HCT116 (cell line): ENCODE results near the gene ZNF483. TPM values are rescaled to one million over a fixed set of nuclear protein-coding genes. Genes with fewer than 3 reads are reported as not detected.
A peak's percentile ranks its signal among the peaks of the same experiment; 100 is the strongest.

ENCODE experiments used
- ATAC-seq: fragments of 200-7000 bp; cut with Tn5 transposase; 2 replicates; pipeline ENCODE4 v1.9.1; 2020; ENCODE audit warnings: mild to moderate bottlenecking, moderate library complexity
- BruUV-seq: library from RNA; stranded (reverse); fragments of 400-500 nt; replicated peaks from 2 replicates; lab custom pipeline; 2021; lab: Mats Ljungman, UMichigan
- CTCF ChIA-PET: fragments of 300-600 bp; sonication (Branson Sonifier 250); formaldehyde crosslinking; loops from one replicate; lab custom pipeline; 2021; ENCODE audit warnings: antibody characterized with exemption; lab: Charles Lee
- POLR2A ChIA-PET: fragments of 300-600, 350-600 bp; sonication (Branson Sonifier 250); formaldehyde crosslinking; loops from one replicate; lab custom pipeline; 2021; ENCODE audit warnings: antibody characterized with exemption; lab: Charles Lee
- RAD21 ChIA-PET, 2 experiments: fragments of 300-600 bp; sonication (Branson Sonifier 250); formaldehyde crosslinking; loops; one replicate each; lab custom pipeline; 2023; ENCODE audit warnings: low total read pairs in 2 of 2; ENCODE audit not compliant: uncharacterized antibody in 2 of 2, unreplicated experiment in 2 of 2, low non-redundant PET in 1 of 2; lab: Charles Lee
- DNase-seq: peaks from one replicate; pipeline ENCODE4 v3.0.0-alpha.2; 2010; ENCODE audit warnings: low read depth, low spot score
- H2AFZ ChIP-seq: fragments of 200-600 bp; shearing (Covaris generic), sonication (generic); 2 replicates; pipeline ENCODE4 v1.6.1; 2017; ENCODE audit warnings: low read depth, mixed run types, mixed read lengths, antibody characterized with exemption, low read length; ENCODE audit not compliant: poor library complexity, severe bottlenecking
- H3K27ac ChIP-seq: 2 replicates; pipeline ENCODE4 v1.5.1; 2012; ENCODE audit warnings: low read depth, low read length
- H3K27me3 ChIP-seq: fragments of 200-600 bp; sonication (generic); 2 replicates; pipeline ENCODE4 v1.6.1; 2016; ENCODE audit warnings: mixed run types, low read length, mixed read lengths; ENCODE audit not compliant: insufficient read depth
- H3K36me3 ChIP-seq, 2 experiments: fragments of 200-500 bp in 1 of 2; fragments of 200-600 bp in 1 of 2; sonication (Bioruptor generic) in 1 of 2; sonication (generic) in 1 of 2; 2 replicates each; pipeline versions ENCODE4 v1.5.1 to v1.6.1; 2014 to 2016; ENCODE audit warnings: low read length in 2 of 2, inconsistent platforms in 1 of 2, mixed read lengths in 1 of 2, mixed run types in 1 of 2; ENCODE audit not compliant: insufficient read depth in 2 of 2, control insufficient read depth in 1 of 2
- H3K4me1 ChIP-seq, 2 experiments: fragments of 200-600 bp in 1 of 2; sonication (generic) in 1 of 2; 2 replicates each; pipeline versions ENCODE4 v1.5.1 to v1.6.1; 2012 to 2017; ENCODE audit warnings: low read length in 2 of 2, inconsistent platforms in 1 of 2, mild to moderate bottlenecking in 1 of 2, mixed read lengths in 1 of 2, mixed run types in 1 of 2, moderate library complexity in 1 of 2; ENCODE audit not compliant: insufficient read depth in 2 of 2, control insufficient read depth in 1 of 2
- H3K4me2 ChIP-seq: fragments of 200-600 bp; sonication (generic); 2 replicates; pipeline ENCODE4 v1.6.1; 2017; ENCODE audit warnings: mixed run types, low read length, mixed read lengths
- H3K4me3 ChIP-seq, 2 experiments: fragments of 200-600 bp in 1 of 2; sonication (generic) in 1 of 2; replicated peaks in 1 of 2; 2 replicates each; pipeline ENCODE4 v1.5.1; 2011 to 2016; ENCODE audit warnings: low read length in 2 of 2, control low read depth in 1 of 2, low read depth in 1 of 2, mild to moderate bottlenecking in 1 of 2, mixed read lengths in 1 of 2, mixed run types in 1 of 2
- H3K79me2 ChIP-seq: fragments of 200-600 bp; sonication (generic); 2 replicates; pipeline ENCODE4 v1.6.1; 2017; ENCODE audit warnings: mild to moderate bottlenecking, mixed run types, low read length, moderate library complexity, mixed read lengths; ENCODE audit not compliant: insufficient read depth
- H3K9ac ChIP-seq: fragments of 200-600 bp; sonication (generic); 2 replicates; pipeline ENCODE4 v1.6.1; 2016; ENCODE audit warnings: low read length, mixed read lengths
- H3K9me2 ChIP-seq: fragments of 200-600 bp; sonication (generic), shearing (Covaris generic); 2 replicates; pipeline ENCODE4 v1.6.1; 2017; ENCODE audit warnings: mixed run types, mild to moderate bottlenecking, moderate library complexity; ENCODE audit not compliant: insufficient read depth
- H3K9me3 ChIP-seq, 2 experiments: fragments of 200-500 bp in 1 of 2; fragments of 200-600 bp in 1 of 2; sonication (Bioruptor generic) in 1 of 2; sonication (generic) in 1 of 2; 2 replicates each; pipeline ENCODE4 v1.6.1; 2014 to 2017; ENCODE audit warnings: low read length in 2 of 2, mixed read lengths in 2 of 2, inconsistent platforms in 1 of 2, low read depth in 1 of 2, mild to moderate bottlenecking in 1 of 2, mixed run types in 1 of 2, moderate library complexity in 1 of 2; ENCODE audit not compliant: control insufficient read depth in 1 of 2, insufficient read depth in 1 of 2
- H4K20me1 ChIP-seq: fragments of 200-600 bp; sonication (generic), shearing (Covaris generic); 2 replicates; pipeline ENCODE4 v1.6.1; 2017; ENCODE audit warnings: mixed run types, mild to moderate bottlenecking, moderate library complexity; ENCODE audit not compliant: insufficient read depth
- CEBPB ChIP-seq: IDR thresholded peaks from 2 replicates; pipeline ENCODE4 v1.6.1; 2012; ENCODE audit warnings: low read depth
- EGR1 ChIP-seq: IDR thresholded peaks from 2 replicates; pipeline ENCODE4 v1.6.1; 2012; ENCODE audit warnings: low read depth
- intact Hi-C: fragments of 100-400 bp; cut with micrococcal nuclease; formaldehyde crosslinking; loops from 2 replicates; pipeline ENCODE4 v1.10.0; 2022
- total RNA-seq: library from RNA; stranded (reverse); gene quantifications from one replicate; pipeline ENCODE4 v1.2.1, GENCODE V29; 2021; ENCODE audit not compliant: unreplicated experiment

The ZNF483 gene
- total RNA-seq, 1 experiment from 2014 or later: 5.0 TPM

- ChIA-PET CTCF (interaction anchor here (2.4 kb wide), 1 partner anchor 24 kb away, joined by 38 read pairs; the partner anchor contains the start of gene PTGR1), POLR2A (no interaction called here), RAD21 (no interaction called here)
- Histone ChIP-seq H3K4me3 (no peak overlapping the region), H3K9me2 (no peaks in the 10 kb centered on the region), H3K9me3 (no peaks in the 10 kb centered on the region), H3K79me2 (no peaks in the 10 kb centered on the region), H3K4me2 (peak overlapping the region; percentile 36; the same call in 1 of the 2 replicates), H3K36me3 (no peaks in the 10 kb centered on the region), H3K27me3 (no peaks in the 10 kb centered on the region), H4K20me1 (no peaks in the 10 kb centered on the region), H3K4me1 (peaks cover 7 to 10% of the 10 kb centered on the region in 2 experiments), H3K27ac (no peak overlapping the region), H3K9ac (no peak overlapping the region), H2AFZ (peak overlapping the region; percentile 78)
- intact Hi-C loops: loop anchor here (1.0 to 5.0 kb wide), 2 partner anchors 25 to 985 kb away; no protein-coding TSS in a partner anchor
- no TSS peak for BruUV-seq
- TF ChIP-seq CEBPB (peak; percentile 83), EGR1 (no peak)
- peak; percentile 21; the same call in 1 of the 2 replicates for ATAC-seq
- DNase-seq: no peak
Measured at GRCh38 chr9:111622626-111623025, 97.6 kb downstream of the ZNF483 start.

Other genes starting within 250 kb of the ZNF483 start
- not detected for gene OR2K2, start 195.0 kb upstream of the ZNF483 start, total RNA-seq
- 71.1 TPM for gene ECPAS, start 40.8 kb upstream of the ZNF483 start, total RNA-seq
- 53.9 TPM for gene PTGR1, start 74.5 kb downstream of the ZNF483 start, total RNA-seq
- gene DNAJC25, start 106.2 kb downstream of the ZNF483 start, total RNA-seq: 7.1 TPM
- gene GNG10, start 136.4 kb downstream of the ZNF483 start, total RNA-seq: 46.8 TPM